ENCODE measurements around the gene PTPRD.

DNA sequence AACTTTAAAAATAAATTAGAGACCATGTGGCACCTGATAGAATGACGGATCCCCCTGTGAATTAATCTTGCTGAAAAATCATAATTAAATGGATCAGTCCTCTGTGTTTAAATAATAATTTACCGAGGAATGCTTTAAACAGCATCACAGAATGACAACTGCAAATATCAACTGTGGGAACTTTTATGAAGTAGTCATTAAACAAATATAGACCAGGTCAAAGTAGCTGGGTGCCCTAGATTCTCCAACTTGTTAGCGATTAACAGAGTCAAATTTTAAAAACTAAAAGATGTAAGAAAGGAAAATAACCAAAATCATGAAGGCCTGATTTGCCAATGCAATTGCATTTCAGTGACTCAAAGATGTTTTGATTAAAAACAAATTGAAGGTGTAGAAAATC is 933.4 kb downstream of the PTPRD start:
- TF ChIP-seq CTCF (IDR thresholded peaks at IDR 0.05 in 4 of 5, conservative IDR thresholded peaks at IDR 0.05 in 1 of 5) (no peak), POLR2A (IDR thresholded peaks at IDR 0.05) (no peak)
